GM21529 (cell line): ENCODE data around the gene DUS1L.

Source experiments
- ATAC-seq: cut with Tn5 transposase; IDR thresholded peaks from one replicate; pipeline ENCODE4 v1.9.1; 2021; ENCODE audit not compliant: unreplicated experiment

Gene DUS1L

DNA sequence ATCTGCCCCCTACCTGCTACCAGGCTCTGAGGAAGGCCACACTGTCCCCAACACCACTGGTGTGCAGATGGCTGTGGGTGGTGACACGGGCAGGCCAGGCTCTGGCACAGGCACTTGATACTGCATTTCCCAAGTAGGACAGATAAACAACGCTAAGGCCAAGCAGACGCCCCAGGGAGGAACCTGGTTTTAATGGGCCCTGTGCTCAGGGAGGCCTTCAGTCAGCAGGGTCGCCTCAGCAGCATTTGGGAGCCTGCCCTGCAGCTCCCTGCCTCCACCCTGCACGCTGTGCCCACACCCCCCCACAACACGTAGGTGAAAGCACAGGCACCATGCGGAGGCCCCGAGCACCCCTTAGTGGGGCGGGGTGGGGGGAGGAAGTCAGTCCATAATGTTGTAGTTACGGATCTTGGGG, 35.7 kb upstream of the DUS1L start:
- no peak for ATAC-seq

DNA sequence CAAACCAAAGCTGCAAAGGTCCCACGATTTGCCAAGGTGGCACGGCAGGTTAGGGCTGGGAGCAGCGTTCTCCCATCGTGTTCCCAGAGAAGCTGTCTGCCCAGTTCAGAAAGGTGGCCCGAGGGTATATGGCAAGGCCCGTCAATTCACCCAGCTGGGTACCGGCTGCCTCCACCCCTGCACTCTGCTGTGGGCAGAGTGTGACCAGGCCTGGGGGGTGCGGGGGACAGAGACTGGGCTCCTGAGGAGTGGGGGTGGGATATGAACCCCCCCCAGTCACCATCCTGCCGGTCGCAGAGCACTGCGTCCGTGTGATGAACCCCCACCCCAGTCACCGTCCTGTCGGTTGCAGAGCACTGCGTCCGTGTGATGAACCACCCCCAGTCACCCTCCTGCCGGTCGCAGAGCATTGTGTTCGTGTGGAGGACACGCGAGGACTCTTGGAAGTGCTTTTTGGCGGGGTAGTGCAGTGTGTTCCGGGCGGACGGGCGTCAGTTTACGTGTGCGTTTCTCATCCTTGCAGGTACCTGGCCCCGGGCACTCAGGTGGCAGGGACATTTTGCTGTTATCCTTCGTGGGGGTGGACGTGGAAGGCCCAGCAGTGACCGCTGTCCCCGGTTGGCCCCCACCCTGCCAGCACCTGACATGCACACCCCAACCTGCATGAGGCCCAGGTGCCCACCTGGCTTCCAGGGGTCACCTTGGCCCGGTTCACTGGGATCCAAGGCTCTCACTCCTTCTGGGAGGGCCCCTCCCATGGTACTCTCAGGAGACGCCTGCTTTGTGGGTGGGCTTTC, 35.1 kb upstream of the DUS1L start:
- no peak for ATAC-seq

- peak; percentile 5 for ATAC-seq
These were observed 33.5 kb upstream of the DUS1L start for GRCh38 chr17:82098939-82099763.

DNA sequence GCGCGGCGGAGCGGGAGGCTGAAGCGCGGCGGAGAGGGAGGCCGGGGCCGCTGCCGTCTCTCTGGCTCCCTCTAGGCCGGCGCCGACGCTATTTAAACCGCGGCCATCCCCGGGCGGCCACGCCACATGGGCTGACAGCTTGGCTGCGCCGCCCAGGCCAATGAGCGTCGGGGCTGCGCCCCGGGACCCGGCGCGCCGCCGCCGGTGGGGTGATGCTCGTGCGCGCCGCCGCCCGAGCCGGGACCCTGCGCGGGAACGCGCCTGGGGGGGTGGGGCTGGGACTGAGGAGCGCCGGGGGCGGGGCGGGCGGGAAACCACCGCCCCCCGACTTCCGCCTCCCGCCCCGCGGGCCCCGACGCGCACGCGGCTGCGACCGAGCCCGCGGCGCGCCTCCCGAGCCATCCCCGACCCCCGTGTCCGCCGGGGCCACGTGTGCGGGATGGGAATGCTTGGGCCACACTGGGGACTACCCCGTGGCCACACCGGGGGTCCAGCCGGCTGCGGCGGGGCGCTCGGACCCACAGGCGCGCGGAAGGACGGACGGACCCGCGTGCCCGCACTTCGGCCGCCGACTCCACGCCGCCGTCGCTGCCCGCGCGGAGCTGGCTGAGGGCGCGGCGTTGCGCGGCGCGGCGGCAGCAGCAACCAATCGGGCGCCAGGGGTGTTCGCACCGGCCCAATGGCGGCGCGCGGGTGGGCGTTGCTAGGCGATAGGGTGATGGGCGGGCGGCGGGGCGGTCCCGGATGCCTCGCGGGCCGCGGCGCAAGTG, 32.8 kb upstream of the DUS1L start, which contains the start of gene FASN:
Gene FASN, minus strand, starts transcription at position 68 of the 770 bp plus-strand sequence. CDS start 1,791 bp downstream, outside the sequence.
- ATAC-seq: peak; percentile 68

GRCh38 chr17:82097919-82098168, 32.2 kb upstream of the DUS1L start:
- no peak for ATAC-seq

DNA sequence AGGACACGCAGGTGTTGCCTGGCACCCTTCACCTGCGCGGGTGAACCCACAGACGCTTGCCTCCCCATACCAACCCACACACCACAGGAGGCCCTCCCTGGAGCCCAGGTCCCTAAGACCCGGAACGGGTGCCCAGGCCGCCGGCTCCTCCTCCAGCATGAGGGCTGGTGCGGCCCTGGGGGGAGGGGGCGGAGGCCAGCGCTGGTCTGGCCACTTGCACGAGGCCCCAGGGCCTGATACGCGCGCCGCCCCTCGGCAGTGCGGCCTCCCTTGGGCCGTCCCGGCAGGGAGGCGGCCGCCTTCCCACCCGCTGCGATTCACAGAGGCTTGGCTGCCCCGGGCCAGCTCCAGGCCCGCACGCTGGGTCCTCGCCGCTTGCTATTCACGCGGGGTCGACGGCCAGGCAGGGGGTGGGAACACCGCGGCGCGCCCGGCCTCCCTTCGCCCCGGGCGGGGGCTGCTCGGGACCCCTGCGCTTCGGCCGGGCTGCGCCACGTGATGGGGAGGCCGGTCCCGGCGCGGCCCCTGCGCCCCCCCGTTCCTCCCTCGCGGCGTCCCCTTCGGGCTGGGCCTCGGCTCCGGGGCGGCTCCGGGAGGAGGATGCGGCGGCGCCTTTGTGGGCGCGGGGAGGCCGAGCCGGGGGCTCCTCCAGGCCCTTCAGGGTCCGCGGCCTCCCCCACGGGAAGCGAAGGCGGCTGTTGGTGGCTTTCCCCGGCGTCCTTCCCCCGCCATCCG, 31.7 kb upstream of the DUS1L start:
- no peak for ATAC-seq

DNA sequence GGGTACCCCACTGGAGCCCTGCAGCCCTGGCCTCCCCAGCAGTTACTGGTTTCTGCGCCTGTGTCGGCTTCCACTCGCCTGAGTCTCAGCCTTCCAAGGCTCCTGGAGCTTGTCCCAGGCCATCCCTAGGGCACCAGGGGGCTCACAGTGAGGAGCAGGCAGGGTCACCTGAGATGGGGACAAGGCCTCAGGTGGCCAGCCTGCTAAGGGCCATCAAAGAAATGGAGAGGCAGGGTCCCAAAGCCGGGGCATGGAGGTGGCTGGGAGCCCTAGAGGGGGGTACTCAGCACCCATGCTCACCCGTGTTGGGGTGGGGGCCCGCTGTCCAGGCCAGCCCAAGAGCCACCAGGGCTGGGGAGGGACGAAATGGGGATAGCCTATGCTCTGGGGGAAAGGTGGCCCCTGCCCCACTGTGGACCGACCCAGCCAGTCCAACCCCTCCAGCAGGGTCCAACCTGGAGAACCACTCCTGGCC, 31.1 kb upstream of the DUS1L start:
- ATAC-seq: no peak

- ATAC-seq: no peak
These were observed 30.4 kb upstream of the DUS1L start for GRCh38 chr17:82095777-82096708.

GRCh38 chr17:82094931-82095776, 29.6 kb upstream of the DUS1L start:
- no peak for ATAC-seq

GRCh38 chr17:82092995-82093751, 27.6 kb upstream of the DUS1L start:
- no peak for ATAC-seq

- no peak for ATAC-seq
These were observed 27.0 kb upstream of the DUS1L start for GRCh38 chr17:82092628-82092994.

DNA sequence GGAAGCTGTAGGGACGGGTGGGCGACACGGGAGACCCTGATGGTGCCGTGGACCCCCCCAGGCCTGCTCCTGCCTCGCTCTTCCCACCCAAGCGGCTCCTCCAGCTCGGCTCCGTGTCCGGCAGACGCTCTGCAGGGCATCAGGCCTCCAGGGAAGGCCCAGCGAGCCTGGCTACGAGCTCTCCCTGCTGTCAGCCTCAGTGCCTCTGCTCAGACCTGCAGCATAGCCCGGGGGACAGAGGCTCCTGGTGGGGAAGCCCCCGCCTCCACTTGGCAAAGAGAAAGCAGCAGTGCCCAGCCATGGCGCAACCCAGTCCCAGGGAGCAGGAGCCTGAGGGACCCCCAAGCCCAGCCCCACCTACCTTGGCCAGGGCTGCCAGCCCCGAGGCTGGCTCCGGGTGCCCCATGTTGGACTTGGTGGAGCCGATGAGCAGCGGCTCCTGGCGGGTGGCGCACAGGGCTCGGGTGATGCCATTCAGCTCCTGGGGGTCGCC, 26.5 kb upstream of the DUS1L start:
- no peak for ATAC-seq

DNA sequence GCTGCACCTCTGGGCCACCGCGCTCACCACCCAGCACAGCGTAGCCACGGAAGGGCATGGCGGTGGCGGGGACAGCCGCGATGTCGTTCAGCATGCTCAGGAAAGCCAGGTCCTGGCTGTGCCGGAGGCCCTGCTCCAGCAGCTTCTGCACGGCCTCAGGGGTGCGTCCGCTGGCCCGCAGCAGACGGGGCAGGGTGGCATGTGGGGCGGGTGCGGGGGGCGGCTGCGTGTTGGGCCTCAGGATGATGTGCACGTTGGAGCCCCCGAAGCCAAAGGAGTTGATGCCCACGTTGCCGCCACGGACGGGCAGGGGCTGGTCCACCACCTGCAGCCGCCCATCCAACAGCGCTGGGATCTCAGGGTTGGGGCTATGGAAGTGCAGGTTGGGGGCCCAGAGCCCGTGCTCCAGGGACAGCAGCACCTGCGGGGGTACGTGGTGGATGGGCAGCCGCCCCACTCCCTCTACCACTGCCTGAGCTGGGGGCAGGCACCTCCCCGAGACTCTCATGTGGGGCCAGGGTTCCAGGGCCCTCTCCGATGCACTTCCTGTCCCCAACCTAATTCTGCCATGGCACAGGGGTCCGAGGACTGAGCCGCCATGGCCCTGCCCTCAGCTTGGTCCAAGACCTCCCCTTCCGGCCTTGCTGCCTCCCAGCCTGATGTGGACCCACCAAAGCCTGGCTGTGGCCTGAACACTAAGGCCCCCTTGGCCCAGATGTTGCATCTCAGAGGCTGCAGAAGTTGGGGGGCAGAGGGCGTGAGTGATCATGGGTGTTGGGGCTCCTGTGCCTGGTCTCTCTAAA, 25.9 kb upstream of the DUS1L start:
- no peak for ATAC-seq

- no peak for ATAC-seq
These were observed 25.1 kb upstream of the DUS1L start for GRCh38 chr17:82090549-82091263.

- ATAC-seq: no peak
These were observed 24.3 kb upstream of the DUS1L start for GRCh38 chr17:82089723-82090548.
